Transverse colon (tissue), 4 donors: ENCODE data around the gene ILF3. TPM values are rescaled to one million over a fixed set of nuclear protein-coding genes. Genes with fewer than 3 reads are reported as not detected.

ENCODE experiments used
- DNase-seq: peaks from one replicate; pipeline ENCODE4 v3.0.0-alpha.2; 2019
- H3K27ac ChIP-seq, 4 donors: fragments of 200-600 bp; sonication (generic); 2 replicates each; pipeline ENCODE4 v1.5.1; 2016 to 2018; ENCODE audit warnings: inconsistent platforms in 4 of 4
- H3K27me3 ChIP-seq: fragments of 200-600 bp; sonication (generic); 2 replicates; pipeline ENCODE4 v1.5.1; 2017; ENCODE audit warnings: inconsistent platforms
- H3K36me3 ChIP-seq, 4 donors: fragments of 200-600 bp; sonication (generic); 2 replicates each; pipeline ENCODE4 v1.5.1; 2017 to 2019; ENCODE audit warnings: inconsistent platforms in 4 of 4
- H3K4me1 ChIP-seq, 4 donors: fragments of 200-600 bp; sonication (generic); 2 replicates each; pipeline ENCODE4 v1.5.1; 2017 to 2020; ENCODE audit warnings: inconsistent platforms in 4 of 4
- H3K4me3 ChIP-seq, 4 donors: fragments of 200-600 bp; sonication (generic); 1 replicate in 1 of 4; 2 replicates in 3 of 4; pipeline versions ENCODE4 v1.5.1 to v1.6.1; 2017 to 2019; ENCODE audit warnings: inconsistent platforms in 4 of 4
- H3K9me3 ChIP-seq, 2 donors: fragments of 200-600 bp; sonication (generic); 2 replicates each; pipeline ENCODE4 v1.5.1; 2017 to 2019; ENCODE audit warnings: inconsistent platforms in 2 of 2
- EP300 ChIP-seq: sonication (generic); formaldehyde crosslinking; IDR thresholded peaks from one replicate; pipeline ENCODE4 v1.6.1; 2017; ENCODE audit warnings: antibody characterized with exemption, low read depth
- POLR2A ChIP-seq: fragments of 450-650 bp; IDR thresholded peaks from one replicate; pipeline ENCODE4 v1.6.1; 2016; ENCODE audit warnings: antibody characterized with exemption, mild to moderate bottlenecking, moderate library complexity
- POLR2AphosphoS5 ChIP-seq, 3 donors: sonication (generic); formaldehyde crosslinking; IDR thresholded peaks; one replicate each; pipeline ENCODE4 v1.6.1; 2016; ENCODE audit warnings: antibody characterized with exemption in 3 of 3
- WGBS, 2 donors: methylation state at CpG; one replicate each; pipeline ENCODE4 v1.1.5; 2018; ENCODE audit warnings: low coverage in 1 of 2; 5-methylcytosine and 5-hydroxymethylcytosine counted together
- in situ Hi-C, 4 donors: fragments of 200-750 bp; cut with MboI; loops; one replicate each; pipeline versions ENCODE4 v1.15.0 to v1.15.1; 2017; ENCODE audit warnings: low sequenced_read_pairs in 3 of 4, low pct_ligation_motif_present in 1 of 4, low pct_unique_long_range_greater_than_20kb in 1 of 4
- intact Hi-C: fragments of 100-400 bp; cut with DNase I; formaldehyde crosslinking; loops from one replicate; pipeline ENCODE4 v1.15.1; 2023; ENCODE audit warnings: low total_unique reads
- total RNA-seq, 4 donors: library from RNA; depleted of rRNA; stranded (reverse); fragments of >200 nt; gene quantifications; one replicate each; pipeline ENCODE4 v1.1.0, GENCODE V29; 2016
- TF ChIP-seq, protein P1 (sequence below), 5 experiments: fragments of 200-600 bp in 3 of 5; fragments of 450-650 bp in 2 of 5; sonication (generic) in 3 of 5; IDR thresholded peaks; 1 replicate in 2 of 5; 2 replicates in 3 of 5; pipeline ENCODE4 v1.5.1; 2016 to 2017; ENCODE audit warnings: antibody characterized with exemption in 5 of 5, inconsistent platforms in 3 of 5, mild to moderate bottlenecking in 2 of 5, moderate library complexity in 1 of 5

The ILF3 gene
- total RNA-seq, 4 donors from 2014 or later, result 73.6 to 242 (median 151) TPM

DNA sequence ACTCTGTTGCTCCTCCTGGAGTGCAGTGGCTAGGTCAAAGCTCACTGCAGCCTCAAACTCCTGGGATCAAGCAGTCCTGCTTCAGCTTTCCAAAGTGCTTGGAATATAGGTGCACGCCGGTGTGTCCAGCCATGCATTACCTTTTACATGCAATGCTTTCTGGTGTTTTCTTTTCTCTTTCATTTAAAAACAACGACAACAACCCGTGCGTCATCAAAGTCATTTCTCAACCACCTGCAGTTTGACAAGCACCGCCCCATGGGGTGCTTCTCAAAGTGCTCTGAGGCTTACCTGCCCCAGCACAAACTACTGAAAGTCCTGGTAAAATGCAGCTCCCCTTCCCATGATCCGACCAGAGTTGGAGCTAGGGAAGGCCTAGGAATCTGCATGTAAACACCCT lies 54.1 kb downstream of the ILF3 start:
- Histone ChIP-seq H3K27ac (no peak overlapping the region), H3K4me1 (peaks cover 0 to 15% (median 5%) of the 10 kb centered on the region in 4 donors), H3K36me3 (no peaks in the 10 kb centered on the region), H3K9me3 (no peaks in the 10 kb centered on the region), H3K4me3 (no peak overlapping the region), H3K27me3 (no peaks in the 10 kb centered on the region)
- intact Hi-C loops, result no loop called here
- DNase-seq, result no peak
- 95 to 100% methylated on average over 6 to 7 of the region's 7 CpGs for WGBS, 2 donors
- in situ Hi-C loops, result loop anchor here in 2 of 4 donors (25.0 kb wide), 1 partner anchor 154 kb away; the partner anchor contains the start of gene CARM1 (in 2 of the 2)
- TF ChIP-seq POLR2A (no peak), EP300 (no peak), POLR2AphosphoS5 (IDR thresholded peaks at IDR 0.05) (no peak)
- TF ChIP-seq, protein P1, sequence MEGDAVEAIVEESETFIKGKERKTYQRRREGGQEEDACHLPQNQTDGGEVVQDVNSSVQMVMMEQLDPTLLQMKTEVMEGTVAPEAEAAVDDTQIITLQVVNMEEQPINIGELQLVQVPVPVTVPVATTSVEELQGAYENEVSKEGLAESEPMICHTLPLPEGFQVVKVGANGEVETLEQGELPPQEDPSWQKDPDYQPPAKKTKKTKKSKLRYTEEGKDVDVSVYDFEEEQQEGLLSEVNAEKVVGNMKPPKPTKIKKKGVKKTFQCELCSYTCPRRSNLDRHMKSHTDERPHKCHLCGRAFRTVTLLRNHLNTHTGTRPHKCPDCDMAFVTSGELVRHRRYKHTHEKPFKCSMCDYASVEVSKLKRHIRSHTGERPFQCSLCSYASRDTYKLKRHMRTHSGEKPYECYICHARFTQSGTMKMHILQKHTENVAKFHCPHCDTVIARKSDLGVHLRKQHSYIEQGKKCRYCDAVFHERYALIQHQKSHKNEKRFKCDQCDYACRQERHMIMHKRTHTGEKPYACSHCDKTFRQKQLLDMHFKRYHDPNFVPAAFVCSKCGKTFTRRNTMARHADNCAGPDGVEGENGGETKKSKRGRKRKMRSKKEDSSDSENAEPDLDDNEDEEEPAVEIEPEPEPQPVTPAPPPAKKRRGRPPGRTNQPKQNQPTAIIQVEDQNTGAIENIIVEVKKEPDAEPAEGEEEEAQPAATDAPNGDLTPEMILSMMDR (IDR thresholded peaks at IDR 0.05), result no peak

DNA sequence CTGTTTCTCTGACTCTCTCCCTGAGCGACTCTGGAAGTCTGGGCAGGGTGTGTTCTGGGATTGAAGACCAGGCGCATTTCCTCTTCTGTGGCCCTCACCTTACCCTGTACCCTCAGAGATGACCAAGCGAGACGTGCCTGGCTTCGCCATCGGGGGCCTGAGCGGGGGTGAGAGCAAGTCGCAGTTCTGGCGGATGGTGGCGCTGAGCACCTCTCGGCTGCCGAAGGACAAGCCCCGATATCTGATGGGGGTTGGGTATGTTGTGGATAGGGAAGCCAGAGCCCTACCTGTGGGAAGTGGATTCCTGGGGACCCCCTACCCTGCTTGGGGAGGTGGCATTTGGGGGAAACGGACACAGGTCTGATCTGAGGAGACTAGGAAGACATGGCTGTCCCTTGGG lies 57.9 kb downstream of the ILF3 start:
- H3K27ac ChIP-seq, result peak overlapping the region; percentile 83 to 88 (median 86)
- TF ChIP-seq POLR2AphosphoS5 (IDR thresholded peaks at IDR 0.05), result no peak
- TF ChIP-seq, protein P1 (IDR thresholded peaks at IDR 0.05), result peak in 4 of 5 experiments; percentile 15 to 55 (median 27)
- no peaks in the 10 kb centered on the region for H3K27me3 ChIP-seq
- no peaks in the 10 kb centered on the region for H3K9me3 ChIP-seq
- H3K4me1 ChIP-seq, result peaks cover 4 to 15% (median 12%) of the 10 kb centered on the region in 4 donors
- H3K36me3 ChIP-seq, result no peaks in the 10 kb centered on the region
- intact Hi-C loops, result no loop called here
- H3K4me3 ChIP-seq, result peak overlapping the region in 2 of 4 donors; percentile 9 to 39
- DNase-seq, result peak; percentile 44
- 61 to 64% methylated on average over 11 to 14 of the region's 14 CpGs for WGBS, 2 donors
- in situ Hi-C loops, result loop anchor here (5.0 to 25.0 kb wide), 4 partner anchors 53 to 155 kb away; partner anchors contain the start of gene CARM1 (in 2 of the 4)

DNA sequence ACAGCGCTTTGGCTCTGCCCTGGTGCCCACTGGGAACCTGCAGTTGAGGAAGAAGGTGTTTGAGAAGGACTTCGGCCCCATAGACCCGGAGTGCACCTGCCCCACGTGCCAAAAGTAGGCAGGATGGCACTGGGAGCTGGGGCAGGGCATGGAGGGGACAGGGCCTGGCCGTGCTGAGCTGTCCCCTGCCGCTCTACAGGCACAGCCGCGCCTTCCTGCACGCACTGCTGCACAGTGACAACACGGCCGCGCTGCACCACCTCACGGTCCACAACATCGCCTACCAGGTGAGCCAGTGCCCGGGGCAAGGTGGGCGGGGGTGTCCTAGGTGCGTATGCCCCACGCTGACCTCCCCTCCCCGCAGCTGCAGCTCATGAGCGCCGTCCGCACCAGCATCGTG lies 58.6 kb downstream of the ILF3 start:
- 43% methylated on average over 22 of the region's 23 CpGs; no CpG with 5 or more reads in 1 of the 2 donors for WGBS, 2 donors
- Histone ChIP-seq H3K36me3 (no peaks in the 10 kb centered on the region), H3K4me3 (peak overlapping the region in 3 of 4 donors; percentile 12 to 39 (median 21)), H3K27me3 (no peaks in the 10 kb centered on the region), H3K9me3 (no peaks in the 10 kb centered on the region), H3K4me1 (peaks cover 5 to 16% (median 13%) of the 10 kb centered on the region in 4 donors), H3K27ac (peak overlapping the region; percentile 83 to 88 (median 86))
- in situ Hi-C loops (loop anchor here (5.0 to 25.0 kb wide), 4 partner anchors 52 to 155 kb away; partner anchors contain the start of gene CARM1 (in 2 of the 4)), intact Hi-C loops (no loop called here)
- TF ChIP-seq, protein P1 (IDR thresholded peaks at IDR 0.05), result no peak
- TF ChIP-seq EP300 (peak; percentile 67), POLR2A (peak; percentile 72), POLR2AphosphoS5 (IDR thresholded peaks at IDR 0.05) (peak; percentile 29 to 80 (median 75))
- DNase-seq, result peak; percentile 83

DNA sequence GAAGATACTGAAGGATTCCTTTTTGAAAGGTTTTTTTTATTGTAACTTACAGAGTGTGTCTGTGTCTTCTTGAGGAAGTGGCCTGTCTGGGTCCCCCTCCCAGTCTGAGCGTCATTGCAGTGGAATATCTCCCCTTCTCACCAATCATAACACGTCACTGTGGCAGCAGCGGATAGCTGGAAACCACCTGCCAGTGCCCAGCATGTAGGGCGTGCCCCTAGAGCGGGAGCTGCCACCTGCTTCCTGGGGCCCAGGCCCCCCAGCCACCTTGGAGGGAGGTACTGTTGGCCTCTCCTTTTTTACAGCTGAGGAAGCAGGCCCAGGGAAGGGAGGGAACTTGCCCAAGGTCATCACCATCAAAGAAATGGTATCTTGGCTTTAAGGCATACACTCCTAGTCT lies 59.2 kb downstream of the ILF3 start:
- Histone ChIP-seq H3K27ac (peak overlapping the region; percentile 83 to 88 (median 86)), H3K36me3 (no peaks in the 10 kb centered on the region), H3K4me1 (peaks cover 5 to 16% (median 13%) of the 10 kb centered on the region in 4 donors), H3K4me3 (peak overlapping the region in 3 of 4 donors; percentile 12 to 39 (median 21)), H3K27me3 (no peaks in the 10 kb centered on the region), H3K9me3 (no peaks in the 10 kb centered on the region)
- in situ Hi-C loops (loop anchor here (5.0 to 25.0 kb wide), 4 partner anchors 51 to 154 kb away; partner anchors contain the start of gene CARM1 (in 2 of the 4)), intact Hi-C loops (no loop called here)
- WGBS, 2 donors, result 56% methylated on average over 5 of the region's 5 CpGs; no CpG with 5 or more reads in 1 of the 2 donors
- peak; percentile 84 for DNase-seq
- TF ChIP-seq EP300, result no peak
- peak; percentile 31 to 58 (median 54) for TF ChIP-seq POLR2AphosphoS5 (IDR thresholded peaks at IDR 0.05)
